BJ (cell line): Measurements from ENCODE around the gene INPP4A. TPM values are rescaled to one million over a fixed set of nuclear protein-coding genes. Genes with fewer than 3 reads are reported as not detected.

ENCODE experiments used
- CTCF ChIA-PET: fragments of 350-600 bp; formaldehyde crosslinking; extraction: SDS; loops from one replicate; lab custom pipeline; 2021; ENCODE audit warnings: antibody characterized with exemption, inconsistent platforms; lab: Yijun Ruan, JAX
- POLR2A ChIA-PET: fragments of 300-600 bp; sonication (Branson Sonifier 250); formaldehyde crosslinking; extraction: SDS; loops from one replicate; lab custom pipeline; 2021; ENCODE audit warnings: antibody characterized with exemption; lab: Charles Lee
- DNase-seq: peaks from one replicate; pipeline ENCODE4 v3.0.0-alpha.2; 2011; ENCODE audit warnings: low read depth
- H3K27me3 ChIP-seq: 2 replicates; pipeline ENCODE4 v1.6.0; 2011; ENCODE audit warnings: low read length; ENCODE audit not compliant: control insufficient read depth, insufficient read depth
- H3K36me3 ChIP-seq: 2 replicates; pipeline ENCODE4 v1.5.1; 2011; ENCODE audit warnings: low read length; ENCODE audit not compliant: control insufficient read depth, insufficient read depth
- H3K4me3 ChIP-seq: 2 replicates; pipeline ENCODE4 v1.5.1; 2011; ENCODE audit warnings: low read depth, mild to moderate bottlenecking, control low read depth, low read length
- CTCF ChIP-seq: IDR thresholded peaks from 2 replicates; pipeline ENCODE4 v1.5.1; 2011; ENCODE audit warnings: low read depth, mild to moderate bottlenecking, control low read depth, inconsistent platforms, low read length, moderate library complexity; ENCODE audit not compliant: insufficient read depth
- polyA plus RNA-seq: library from polyadenylated mRNA; depleted of rRNA; stranded (reverse); fragments of >200 nt; gene quantifications from 2 replicates; pipeline ENCODE4 v1.2.3, GENCODE V29; 2011

Gene INPP4A
- polyA plus RNA-seq, 1 experiment, result 21.0 TPM

- no peaks in the 10 kb centered on the region for H3K27me3 ChIP-seq
- TF ChIP-seq CTCF, result no peak
- POLR2A ChIA-PET, result no interaction called here
- no peak overlapping the region for H3K4me3 ChIP-seq
- CTCF ChIA-PET, result interaction anchor here (2.4 kb wide), 1 partner anchor 15 kb away, joined by 10 read pairs; no protein-coding TSS in a partner anchor
- H3K36me3 ChIP-seq, result peaks cover 6% of the 10 kb centered on the region
- DNase-seq, result no peak
These were observed 138.6 kb downstream of the INPP4A start for GRCh38 chr2:98583276-98583675.

GRCh38 chr2:98583816-98584618, 139.4 kb downstream of the INPP4A start:
- Histone ChIP-seq H3K4me3 (no peak overlapping the region), H3K36me3 (peaks cover 5% of the 10 kb centered on the region), H3K27me3 (no peaks in the 10 kb centered on the region)
- ChIA-PET CTCF (interaction anchor here (0.6 to 2.4 kb wide), 2 partner anchors 12 to 15 kb away, joined by 4 to 10 read pairs; no protein-coding TSS in a partner anchor), POLR2A (no interaction called here)
- TF ChIP-seq CTCF, result no peak
- DNase-seq, result no peak

GRCh38 chr2:98585386-98585785, 140.7 kb downstream of the INPP4A start:
- CTCF ChIA-PET, result interaction anchor here (1.5 to 2.4 kb wide), 2 partner anchors 12 to 17 kb away, joined by 3 to 10 read pairs; no protein-coding TSS in a partner anchor
- POLR2A ChIA-PET, result no interaction called here
- H3K4me3 ChIP-seq, result no peak overlapping the region
- TF ChIP-seq CTCF, result no peak
- peaks cover 7% of the 10 kb centered on the region for H3K36me3 ChIP-seq
- H3K27me3 ChIP-seq, result no peaks in the 10 kb centered on the region
- no peak for DNase-seq

GRCh38 chr2:98586551-98587140, 142.0 kb downstream of the INPP4A start:
- peaks cover 5% of the 10 kb centered on the region for H3K36me3 ChIP-seq
- TF ChIP-seq CTCF, result no peak
- ChIA-PET POLR2A (no interaction called here), CTCF (interaction anchor here (0.7 to 1.1 kb wide), 2 partner anchors 8 to 363 kb away, joined by 3 read pairs; no protein-coding TSS in a partner anchor)
- no peak for DNase-seq
- H3K27me3 ChIP-seq, result no peaks in the 10 kb centered on the region
- no peak overlapping the region for H3K4me3 ChIP-seq

GRCh38 chr2:98588880-98589431, 144.3 kb downstream of the INPP4A start:
- no peak for TF ChIP-seq CTCF
- H3K27me3 ChIP-seq, result no peaks in the 10 kb centered on the region
- ChIA-PET CTCF (interaction anchor here (0.7 to 1.4 kb wide), 2 partner anchors 9 to 25 kb away, joined by 3 to 4 read pairs; no protein-coding TSS in a partner anchor), POLR2A (no interaction called here)
- H3K36me3 ChIP-seq, result peaks cover 3% of the 10 kb centered on the region; the same call in 1 of the 2 replicates
- no peak for DNase-seq
- no peak overlapping the region for H3K4me3 ChIP-seq
